ENCODE data around the gene CFDP1.
"Not testable (repeated sequence)": the region's sequence is repeated elsewhere in the genome, so short reads cannot be mapped to it uniquely, and the experiment has no call there.

The CFDP1 gene

DNA sequence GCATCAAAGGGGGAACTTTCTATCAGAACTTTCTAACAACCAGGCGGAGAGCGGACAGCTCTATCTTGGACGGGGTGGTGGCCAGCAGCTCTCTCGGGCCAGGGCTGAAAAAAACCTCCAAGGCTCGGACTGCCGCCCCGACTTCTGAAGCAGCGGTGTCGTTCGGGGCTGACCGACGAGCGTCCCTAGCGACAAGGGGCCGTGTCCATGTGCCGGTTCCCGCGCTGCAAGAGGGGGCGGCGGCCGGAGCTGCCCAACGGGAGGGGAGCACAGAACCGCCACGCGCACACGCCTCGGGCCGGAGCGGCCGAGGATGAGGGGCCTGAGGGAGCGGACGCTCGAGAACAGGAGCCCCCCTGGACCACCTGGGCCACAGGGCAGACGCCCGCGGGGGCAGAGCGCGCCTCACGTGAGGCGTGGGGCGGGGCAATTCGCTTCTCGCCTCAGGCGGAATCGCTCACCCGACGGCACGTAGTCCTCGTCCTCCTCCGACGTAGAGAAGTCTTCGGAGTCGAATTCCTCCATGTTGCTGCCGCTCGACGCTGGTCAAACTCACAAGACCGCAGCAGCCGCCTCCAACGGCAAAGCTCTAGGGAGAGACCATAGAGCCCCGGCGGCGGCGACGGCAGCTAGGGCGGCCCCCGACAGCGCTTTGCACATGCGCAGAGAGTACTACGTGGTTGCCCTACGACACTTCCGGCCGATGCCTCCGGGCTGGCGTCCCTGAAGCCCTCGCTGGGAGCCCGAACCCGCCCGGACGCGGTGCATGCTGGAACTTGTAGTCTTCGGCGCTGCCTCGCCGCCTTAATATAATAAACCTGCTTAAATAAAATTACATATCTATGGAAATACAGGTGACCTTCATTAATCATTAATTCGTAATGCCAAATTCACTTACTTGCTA lies at the start of gene CFDP1:
CFDP1 (minus strand) TSS at position 676 of the 904 bp plus-strand sequence; CDS start at position 525, 151 bp downstream.
- DNase-seq, result peak; percentile 89

DNA sequence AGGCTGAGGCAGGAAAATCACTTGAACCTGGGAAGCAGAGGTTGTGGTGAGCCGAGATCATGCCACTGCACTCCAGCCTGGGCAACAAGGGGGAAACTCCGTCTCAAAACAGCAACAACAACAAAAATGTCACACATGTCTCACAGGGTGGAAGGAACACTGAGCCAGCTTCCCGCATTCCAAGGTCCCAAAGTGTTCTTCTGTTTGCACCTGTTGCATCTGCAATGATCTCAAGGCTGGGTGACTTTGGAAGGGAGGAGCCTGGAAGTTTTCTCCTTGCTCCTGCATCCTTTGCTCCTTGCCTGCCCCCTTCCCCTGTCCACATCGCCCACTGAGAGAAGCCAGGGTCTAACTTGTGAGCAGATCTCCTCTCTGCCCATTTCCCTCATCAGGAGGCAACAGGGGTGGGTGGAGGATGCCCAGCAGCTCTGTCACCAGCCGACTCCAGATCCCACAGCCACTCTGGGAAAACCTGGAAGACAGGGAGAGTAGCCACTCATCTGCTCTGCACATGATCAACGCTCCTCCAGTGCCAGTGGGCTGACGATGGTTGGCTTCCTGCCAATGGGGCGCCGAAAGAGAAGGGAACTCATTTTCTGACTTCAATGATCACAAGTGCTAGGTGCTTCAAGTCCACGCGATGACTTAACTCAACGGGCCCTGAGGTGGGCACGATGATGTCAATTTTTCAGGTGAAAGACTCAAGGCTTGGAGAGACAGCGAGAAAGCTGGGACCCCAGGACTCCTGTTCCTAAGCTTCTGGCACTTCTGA lies 49.3 kb upstream of the CFDP1 start:
- DNase-seq, result no peak

GRCh38 chr16:75481475-75481874 lies 48.2 kb upstream of the CFDP1 start:
- DNase-seq, result no peak

DNA sequence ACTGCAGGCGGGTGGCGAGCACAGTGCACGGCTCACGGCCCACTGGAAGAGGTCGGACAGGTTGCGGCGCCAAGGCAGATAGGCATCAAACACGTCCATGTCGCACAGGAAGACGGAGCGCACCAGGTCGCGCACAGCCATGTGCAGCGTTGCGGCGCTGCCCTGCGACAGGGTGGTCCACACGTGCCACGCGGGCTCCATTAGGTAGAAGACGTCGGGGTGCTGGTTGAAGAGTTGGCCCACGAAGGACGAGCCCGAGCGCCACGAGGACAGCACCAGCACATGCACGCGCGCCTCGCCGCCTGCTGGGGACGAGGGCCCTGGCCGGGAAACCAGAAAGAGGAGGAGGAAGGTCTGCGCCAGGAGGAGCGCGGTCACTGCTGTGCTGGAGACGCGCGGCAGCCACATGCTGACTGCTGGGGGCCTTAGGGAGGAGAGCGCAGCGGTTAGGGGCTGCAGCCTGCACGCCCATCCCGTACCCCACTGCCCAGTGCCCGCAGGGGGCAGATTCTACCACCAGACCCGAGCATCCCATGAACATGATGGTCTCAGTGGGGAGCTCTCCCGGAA lies 46.2 kb upstream of the CFDP1 start:
- DNase-seq, result no peak

- DNase-seq, result no peak
These were observed 45.4 kb upstream of the CFDP1 start for GRCh38 chr16:75478480-75479345.

GRCh38 chr16:75477680-75478473 lies 44.6 kb upstream of the CFDP1 start:
- DNase-seq, result no peak

DNA sequence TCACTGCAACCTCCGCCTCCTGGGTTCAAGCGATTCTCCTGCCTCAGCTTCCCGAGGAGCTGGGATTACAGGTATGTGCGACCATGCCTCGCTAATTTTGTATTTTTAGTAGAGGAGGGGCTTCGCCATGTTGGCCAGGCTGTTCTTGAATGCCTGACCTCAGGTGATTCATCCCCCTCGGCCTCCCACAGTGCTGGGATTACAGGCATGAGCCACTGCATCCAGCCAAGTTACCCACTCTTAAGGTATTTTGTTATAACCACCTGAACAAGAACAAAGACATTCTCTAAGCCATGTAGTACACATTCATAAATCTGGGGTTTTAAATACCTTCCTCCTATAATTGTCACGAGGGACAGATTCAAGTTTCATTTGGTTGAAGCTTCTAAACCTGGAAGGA lies 43.5 kb upstream of the CFDP1 start:
- no peak for DNase-seq

- no peak for DNase-seq
These were observed 42.1 kb upstream of the CFDP1 start for GRCh38 chr16:75475420-75475847.

DNA sequence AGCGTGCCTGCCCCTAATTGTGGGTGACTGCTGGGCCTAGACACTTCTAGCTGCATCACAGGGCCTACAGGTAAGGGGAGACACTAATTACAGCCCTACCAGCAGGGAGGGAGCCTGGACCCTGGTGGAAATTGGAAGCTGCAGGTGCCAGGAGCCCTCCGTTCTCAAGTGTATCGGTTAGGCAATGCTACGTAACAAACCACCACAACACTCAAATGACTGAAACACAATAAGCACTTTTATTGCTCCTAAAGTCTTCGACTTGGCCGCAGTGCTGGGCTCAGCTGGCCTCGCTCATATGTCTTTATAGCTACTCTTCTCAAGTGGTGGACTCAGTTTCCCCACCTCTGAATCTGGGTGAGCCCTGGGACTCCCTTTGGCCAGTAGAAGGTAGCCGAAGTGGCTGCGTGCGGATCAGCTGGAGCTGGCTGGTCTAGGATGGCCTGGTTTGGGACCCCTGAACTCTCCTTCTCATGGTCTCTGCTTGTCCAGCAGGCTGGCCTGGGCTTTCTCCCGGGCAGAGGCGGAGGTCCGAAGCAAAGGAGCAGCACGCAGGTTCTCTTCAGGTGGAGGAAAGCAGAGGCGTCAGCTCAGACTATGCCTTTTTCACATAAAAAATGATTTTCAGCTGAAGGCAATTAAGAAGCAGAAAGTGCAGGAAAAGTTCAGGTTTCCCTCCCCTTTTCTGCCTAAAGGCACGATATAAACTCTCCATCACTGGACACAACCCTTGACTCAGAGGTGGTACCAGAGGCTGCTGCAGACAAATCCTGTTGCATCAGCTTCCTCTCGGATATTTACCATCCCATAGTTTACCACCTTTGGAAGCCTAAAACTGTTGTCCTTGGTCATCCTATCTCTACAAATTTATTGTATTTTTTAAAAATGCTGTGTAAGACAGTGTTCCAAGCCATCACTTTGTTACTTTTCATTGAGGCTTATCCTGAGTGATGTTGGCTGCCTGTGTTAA lies 39.9 kb upstream of the CFDP1 start:
- no peak for DNase-seq

- no peak for DNase-seq
These were observed 38.7 kb upstream of the CFDP1 start for GRCh38 chr16:75471723-75472633.

DNA sequence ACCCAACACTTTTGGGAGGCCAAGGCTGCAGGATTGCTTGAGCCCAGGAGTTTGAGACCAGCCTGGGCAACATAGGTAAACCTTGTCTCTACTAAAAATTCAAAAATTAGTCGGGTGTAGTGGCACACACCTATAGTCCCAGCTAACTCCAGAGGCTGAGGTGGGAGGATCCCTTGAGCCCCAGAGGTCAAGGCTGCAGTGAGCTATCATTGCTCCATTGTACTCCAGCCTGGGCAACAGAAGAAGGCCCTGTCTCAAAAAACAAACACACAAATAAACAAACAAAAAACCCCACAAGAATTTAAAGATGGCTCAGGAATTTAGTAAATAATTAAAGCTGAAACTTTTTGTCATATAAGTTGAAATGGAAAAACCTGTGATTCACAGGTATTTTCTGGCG lies 33.5 kb upstream of the CFDP1 start:
- no peak for DNase-seq

GRCh38 chr16:75464122-75464918 lies 31.0 kb upstream of the CFDP1 start, which contains the start of gene TMEM170A:
TSS of gene TMEM170A (minus strand) at chr16:75464689. CDS start at chr16:75464600, 89 bp downstream.
- DNase-seq, result peak; percentile 96

- DNase-seq, result not testable (repeated sequence)
These were observed 30.3 kb upstream of the CFDP1 start for GRCh38 chr16:75463389-75464121.

GRCh38 chr16:75462806-75463205 lies 29.5 kb upstream of the CFDP1 start:
- DNase-seq, result no peak

DNA sequence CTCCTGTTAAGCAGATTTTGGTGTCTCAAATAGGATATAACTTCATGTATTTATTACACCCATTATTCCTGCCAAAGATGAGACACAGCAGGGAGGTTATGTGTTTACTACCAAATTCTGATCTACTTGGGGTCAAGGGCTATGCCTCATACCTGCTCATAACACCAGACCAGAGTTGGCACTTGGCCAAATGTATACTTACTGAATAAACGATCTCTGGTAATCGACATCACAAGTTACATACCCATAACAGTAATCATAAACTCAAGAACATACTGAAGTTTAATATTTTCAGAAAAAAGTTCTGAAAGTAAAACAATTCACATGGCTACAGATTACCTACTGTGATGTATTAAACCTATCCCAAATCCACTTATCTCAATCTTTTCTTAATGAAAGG lies 28.3 kb upstream of the CFDP1 start:
- DNase-seq, result no peak

- DNase-seq, result no peak
These were observed 27.1 kb upstream of the CFDP1 start for GRCh38 chr16:75460446-75460845.

DNA sequence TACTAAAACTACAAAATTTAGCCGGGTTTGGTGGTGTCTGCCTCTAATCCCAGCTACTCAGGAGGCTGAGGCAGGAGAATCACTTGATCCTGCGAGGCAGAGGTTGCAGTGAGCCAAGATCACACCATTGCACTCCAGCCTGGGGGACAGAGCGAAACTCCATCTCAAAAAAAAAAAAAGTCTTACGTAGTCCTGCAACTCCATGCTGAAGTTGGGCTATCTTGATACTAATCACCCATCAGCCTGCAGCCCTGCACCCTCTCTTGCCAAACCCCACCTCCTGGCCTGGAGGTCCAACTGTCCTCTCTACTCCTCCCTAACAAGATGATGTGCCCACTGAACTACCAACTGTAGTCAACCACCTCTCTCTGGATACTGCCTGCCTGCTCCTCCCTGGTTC lies 26.4 kb upstream of the CFDP1 start:
- no peak for DNase-seq

- no peak for DNase-seq
These were observed 25.1 kb upstream of the CFDP1 start for GRCh38 chr16:75458439-75458838.
